DND-41 (cell line): ENCODE measurements around the gene CTIF.

Experiments
- CTCF ChIP-seq: IDR thresholded peaks from 2 replicates; pipeline ENCODE4 v1.5.1; 2012; ENCODE audit warnings: borderline replicate concordance, low read length, moderate library complexity, mild to moderate bottlenecking; ENCODE audit not compliant: poor library complexity, severe bottlenecking; ENCODE audit errors: extremely low read depth
- EZH2 ChIP-seq: IDR thresholded peaks from 3 replicates; pipeline ENCODE4 v1.6.1; 2012; ENCODE audit warnings: borderline replicate concordance, low read depth, mild to moderate bottlenecking, moderate library complexity, low read length, inconsistent platforms; ENCODE audit not compliant: severe bottlenecking

- TF ChIP-seq CTCF (no peak), EZH2 (no peak)
These were observed 189.5 kb downstream of the CTIF start for GRCh38 chr18:48728204-48728833.
